ENCODE measurements around the gene WARS2. TPM values are rescaled to one million over a fixed set of nuclear protein-coding genes. Genes with fewer than 3 reads are reported as not detected.

The WARS2 gene
- total RNA-seq, 1 donor from 2014 or later, result 11.9 TPM

- H3K9me3 ChIP-seq, result no peaks in the 10 kb centered on the region
- H3K27me3 ChIP-seq, result no peaks in the 10 kb centered on the region
- H3K27ac ChIP-seq, result peak overlapping the region; percentile 95 to 98
- intact Hi-C loops (cut with DNase I), result loop anchor here (5.0 to 10.0 kb wide), 2 partner anchors 93 to 1775 kb away; partner anchors contain the start of gene MAN1A2
- TF ChIP-seq CTCF (IDR thresholded peaks at IDR 0.05), result no peak
- no peaks in the 10 kb centered on the region for H3K36me3 ChIP-seq
- peaks cover 4% of the 10 kb centered on the region in 2 donors for H3K4me1 ChIP-seq
- DNase-seq (ENCODE audit: low spot score in 2 of 2), result no peak
- peak overlapping the region; percentile 69 to 74 for H3K4me3 ChIP-seq
Measured at GRCh38 chr1:119139857-119140176, 636 bp downstream of the WARS2 start.

GRCh38 chr1:119139403-119139802 lies 1.1 kb downstream of the WARS2 start:
- no peaks in the 10 kb centered on the region for H3K27me3 ChIP-seq
- H3K36me3 ChIP-seq, result no peaks in the 10 kb centered on the region
- no peak for DNase-seq (ENCODE audit: low spot score in 2 of 2)
- H3K4me1 ChIP-seq, result peaks cover 4% of the 10 kb centered on the region in 2 donors
- H3K27ac ChIP-seq, result peak overlapping the region; percentile 95 to 98
- peak overlapping the region; percentile 69 to 74 for H3K4me3 ChIP-seq
- H3K9me3 ChIP-seq, result no peaks in the 10 kb centered on the region
- TF ChIP-seq CTCF (IDR thresholded peaks at IDR 0.05), result no peak
- intact Hi-C loops (cut with DNase I), result no loop called here

- Histone ChIP-seq H3K4me3 (no peak overlapping the region), H3K4me1 (peaks cover 4% of the 10 kb centered on the region in 2 donors), H3K27me3 (no peaks in the 10 kb centered on the region), H3K36me3 (no peaks in the 10 kb centered on the region), H3K27ac (no peak overlapping the region), H3K9me3 (no peaks in the 10 kb centered on the region)
- no peak for DNase-seq (ENCODE audit: low spot score in 2 of 2)
- TF ChIP-seq CTCF (IDR thresholded peaks at IDR 0.05), result no peak
- intact Hi-C loops (cut with DNase I), result no loop called here
Measured at GRCh38 chr1:119136401-119136800, 4.1 kb downstream of the WARS2 start.

GRCh38 chr1:119133987-119134386 lies 6.5 kb downstream of the WARS2 start:
- H3K27ac ChIP-seq, result no peak overlapping the region
- H3K4me1 ChIP-seq, result no peaks in the 10 kb centered on the region
- intact Hi-C loops (cut with DNase I), result no loop called here
- no peaks in the 10 kb centered on the region for H3K36me3 ChIP-seq
- TF ChIP-seq CTCF (IDR thresholded peaks at IDR 0.05), result no peak
- no peak overlapping the region for H3K4me3 ChIP-seq
- H3K27me3 ChIP-seq, result no peaks in the 10 kb centered on the region
- no peak for DNase-seq (ENCODE audit: low spot score in 2 of 2)
- H3K9me3 ChIP-seq, result no peaks in the 10 kb centered on the region

GRCh38 chr1:119132179-119132578 lies 8.3 kb downstream of the WARS2 start:
- no peak for DNase-seq (ENCODE audit: low spot score in 2 of 2)
- Histone ChIP-seq H3K27me3 (no peaks in the 10 kb centered on the region), H3K27ac (no peak overlapping the region), H3K4me3 (no peak overlapping the region), H3K4me1 (no peaks in the 10 kb centered on the region), H3K9me3 (no peaks in the 10 kb centered on the region), H3K36me3 (no peaks in the 10 kb centered on the region)
- intact Hi-C loops (cut with DNase I), result no loop called here
- no peak for TF ChIP-seq CTCF (IDR thresholded peaks at IDR 0.05)

- H3K4me1 ChIP-seq, result no peaks in the 10 kb centered on the region
- no peak for DNase-seq (ENCODE audit: low spot score in 2 of 2)
- peaks cover 0 to 5% of the 10 kb centered on the region in 2 donors for H3K9me3 ChIP-seq
- H3K36me3 ChIP-seq, result peaks cover 0 to 3% of the 10 kb centered on the region in 2 donors
- H3K4me3 ChIP-seq, result no peak overlapping the region
- no peak for TF ChIP-seq CTCF (IDR thresholded peaks at IDR 0.05)
- no peak overlapping the region for H3K27ac ChIP-seq
- H3K27me3 ChIP-seq, result no peaks in the 10 kb centered on the region
- intact Hi-C loops (cut with DNase I), result no loop called here
Measured at GRCh38 chr1:119125874-119126273, 14.6 kb downstream of the WARS2 start.
